Trophoblast cell (in vitro differentiated cells and primary cell): ENCODE results near the gene WFDC6.
A peak's percentile ranks its signal among the peaks of the same experiment; 100 is the strongest.
"Not testable (repeated sequence)": the region's sequence is repeated elsewhere in the genome, so short reads cannot be mapped to it uniquely, and the experiment has no call there.

Experiments
- DNase-seq, 2 donors: peaks; one replicate each; pipeline ENCODE4 v3.0.0-alpha.2; 2016
- H2AFZ ChIP-seq: 2 replicates; pipeline ENCODE4 v1.6.1; 2013; ENCODE audit warnings: low read length, moderate library complexity, mild to moderate bottlenecking; ENCODE audit not compliant: insufficient read depth, poor library complexity
- H2AK5ac ChIP-seq: 2 replicates; pipeline ENCODE4 v1.6.1; 2013; ENCODE audit warnings: mild to moderate bottlenecking, low read length
- H2BK120ac ChIP-seq: 2 replicates; pipeline ENCODE4 v1.6.1; 2013; ENCODE audit warnings: low read length, mild to moderate bottlenecking, moderate library complexity; ENCODE audit not compliant: insufficient read depth, poor library complexity
- H2BK12ac ChIP-seq: 2 replicates; pipeline ENCODE4 v1.6.1; 2013; ENCODE audit warnings: mild to moderate bottlenecking, low read length, moderate library complexity
- H2BK5ac ChIP-seq: 2 replicates; pipeline ENCODE4 v1.6.1; 2013; ENCODE audit warnings: low read length, low read depth, moderate library complexity, mild to moderate bottlenecking; ENCODE audit not compliant: poor library complexity
- H3K14ac ChIP-seq: 2 replicates; pipeline ENCODE4 v1.6.1; 2013; ENCODE audit warnings: mild to moderate bottlenecking, low read length
- H3K18ac ChIP-seq: 2 replicates; pipeline ENCODE4 v1.6.1; 2013; ENCODE audit warnings: mild to moderate bottlenecking, low read length
- H3K23ac ChIP-seq: 2 replicates; pipeline ENCODE4 v1.6.1; 2013; ENCODE audit warnings: low read length
- H3K27ac ChIP-seq: 2 replicates; pipeline ENCODE4 v1.5.1; 2013; ENCODE audit warnings: low read depth, mild to moderate bottlenecking, inconsistent platforms, low read length, moderate library complexity
- H3K27me3 ChIP-seq: 2 replicates; pipeline ENCODE4 v1.6.1; 2013; ENCODE audit warnings: inconsistent platforms, mild to moderate bottlenecking, low read length, moderate library complexity; ENCODE audit not compliant: insufficient read depth
- H3K36me3 ChIP-seq, 2 experiments: 1 replicate in 1 of 2; 2 replicates in 1 of 2; pipeline ENCODE4 v1.6.1; 2013; ENCODE audit warnings: low read length in 2 of 2, mild to moderate bottlenecking in 2 of 2, moderate library complexity in 1 of 2; ENCODE audit not compliant: insufficient read depth in 2 of 2, control insufficient read depth in 1 of 2
- H3K4ac ChIP-seq: 2 replicates; pipeline ENCODE4 v1.6.1; 2013; ENCODE audit warnings: low read depth, mild to moderate bottlenecking, low read length, moderate library complexity
- H3K4me1 ChIP-seq, 2 experiments: 1 replicate in 1 of 2; 2 replicates in 1 of 2; pipeline ENCODE4 v1.6.1; 2013; ENCODE audit warnings: low read length in 2 of 2, mild to moderate bottlenecking in 2 of 2, moderate library complexity in 1 of 2; ENCODE audit not compliant: insufficient read depth in 2 of 2, control insufficient read depth in 1 of 2
- H3K4me2 ChIP-seq: 2 replicates; pipeline ENCODE4 v1.6.1; 2013; ENCODE audit warnings: inconsistent platforms, mild to moderate bottlenecking, low read length, moderate library complexity
- H3K4me3 ChIP-seq: 2 replicates; pipeline ENCODE4 v1.5.1; 2013; ENCODE audit warnings: mild to moderate bottlenecking, low read depth, low read length, inconsistent platforms
- H3K79me1 ChIP-seq: one replicate; pipeline ENCODE4 v1.6.1; 2013; ENCODE audit warnings: low read length
- H3K79me2 ChIP-seq: 2 replicates; pipeline ENCODE4 v1.6.1; 2013; ENCODE audit warnings: low read length, mild to moderate bottlenecking; ENCODE audit not compliant: control insufficient read depth, insufficient read depth, poor library complexity
- H3K9ac ChIP-seq: 2 replicates; pipeline ENCODE4 v1.6.1; 2013; ENCODE audit warnings: mild to moderate bottlenecking, low read length
- H3K9me3 ChIP-seq: 2 replicates; pipeline ENCODE4 v1.6.1; 2013; ENCODE audit warnings: low read depth, mild to moderate bottlenecking, control low read depth, inconsistent platforms, low read length; ENCODE audit not compliant: insufficient read depth
- H4K12ac ChIP-seq: 2 replicates; pipeline ENCODE4 v1.6.1; 2013; ENCODE audit warnings: low read depth, mild to moderate bottlenecking, low read length, moderate library complexity
- H4K8ac ChIP-seq: 2 replicates; pipeline ENCODE4 v1.6.1; 2013; ENCODE audit warnings: low read depth, mild to moderate bottlenecking, low read length, moderate library complexity
- H4K91ac ChIP-seq: one replicate; pipeline ENCODE4 v1.6.1; 2013; ENCODE audit warnings: low read depth, mild to moderate bottlenecking, low read length, moderate library complexity
- WGBS: extraction: QIAGEN DNeasy Blood & Tissue Kit; methylation state at CpG from one replicate; pipeline ENCODE4 v1.1.7; 2013; ENCODE audit warnings: missing lambda C conversion rate; ENCODE audit not compliant: insufficient read length, insufficient coverage; ENCODE audit errors: extremely low coverage; 5-methylcytosine and 5-hydroxymethylcytosine counted together

WFDC6 gene

GRCh38 chr20:45576995-45577394 is 37.7 kb upstream of the WFDC6 start:
- no peak overlapping the region for H2BK12ac ChIP-seq
- no peak overlapping the region for H3K27ac ChIP-seq
- no peak overlapping the region for H2AFZ ChIP-seq
- no CpG with 5 or more reads among the region's 2 CpGs for WGBS
- no peak overlapping the region for H4K12ac ChIP-seq
- H3K4me2 ChIP-seq: no peak overlapping the region
- no peaks in the 10 kb centered on the region for H3K79me2 ChIP-seq
- H4K8ac ChIP-seq: no peak overlapping the region
- H3K18ac ChIP-seq: no peak overlapping the region
- no peaks in the 10 kb centered on the region for H3K36me3 ChIP-seq
- no peaks in the 10 kb centered on the region for H3K4me1 ChIP-seq
- H3K79me1 ChIP-seq: no peaks in the 10 kb centered on the region
- no peak overlapping the region for H2AK5ac ChIP-seq
- no peaks in the 10 kb centered on the region for H3K9me3 ChIP-seq
- H3K27me3 ChIP-seq: no peaks in the 10 kb centered on the region
- peak in 1 of 2 donors; percentile 39 for DNase-seq
- no peak overlapping the region for H3K9ac ChIP-seq
- H2BK120ac ChIP-seq: no peak overlapping the region
- no peak overlapping the region for H3K4ac ChIP-seq
- no peak overlapping the region for H4K91ac ChIP-seq
- no peak overlapping the region for H3K4me3 ChIP-seq
- no peak overlapping the region for H3K14ac ChIP-seq
- H3K23ac ChIP-seq: no peak overlapping the region
- no peak overlapping the region for H2BK5ac ChIP-seq

GRCh38 chr20:45575931-45576330 is 36.6 kb upstream of the WFDC6 start:
- Histone ChIP-seq H3K36me3 (no peaks in the 10 kb centered on the region), H2BK12ac (no peak overlapping the region), H2BK5ac (no peak overlapping the region), H3K4me3 (no peak overlapping the region), H3K4me1 (no peaks in the 10 kb centered on the region), H3K23ac (no peak overlapping the region), H2AK5ac (no peak overlapping the region), H2AFZ (no peak overlapping the region), H3K9me3 (no peaks in the 10 kb centered on the region), H3K9ac (no peak overlapping the region), H3K27me3 (no peaks in the 10 kb centered on the region), H4K8ac (no peak overlapping the region), H3K4ac (no peak overlapping the region), H4K12ac (no peak overlapping the region), H4K91ac (no peak overlapping the region), H3K79me1 (no peaks in the 10 kb centered on the region), H2BK120ac (no peak overlapping the region), H3K79me2 (no peaks in the 10 kb centered on the region), H3K27ac (no peak overlapping the region), H3K18ac (no peak overlapping the region), H3K4me2 (no peak overlapping the region), H3K14ac (no peak overlapping the region)
- peak in 1 of 2 donors; percentile 0 for DNase-seq
- WGBS: no CpG with 5 or more reads among the region's 3 CpGs

DNA sequence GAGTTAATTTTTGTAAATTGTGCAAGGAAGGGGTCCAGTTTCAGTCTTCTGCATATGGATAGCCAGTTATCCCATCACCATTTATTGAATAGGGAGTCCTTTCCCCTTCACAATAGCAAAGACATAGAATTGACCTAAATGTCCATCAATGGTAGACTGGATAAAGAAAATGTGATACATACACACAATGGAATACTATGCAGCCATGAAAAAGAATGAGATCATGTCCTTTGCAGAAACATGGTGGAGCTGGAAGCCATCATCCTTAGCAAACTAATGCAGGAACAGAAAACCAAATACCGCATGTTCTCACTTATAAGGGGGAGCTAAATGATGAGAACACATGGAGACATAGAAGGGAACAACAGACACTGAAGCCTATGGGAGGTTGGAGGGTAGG is 30.4 kb upstream of the WFDC6 start:
- not testable (repeated sequence) for H3K23ac ChIP-seq, H3K9ac ChIP-seq, H3K4me3 ChIP-seq, H3K27ac ChIP-seq, H4K91ac ChIP-seq, H3K79me1 ChIP-seq, H2AK5ac ChIP-seq, H4K12ac ChIP-seq, H3K4me2 ChIP-seq, H4K8ac ChIP-seq, H2BK12ac ChIP-seq, H2BK5ac ChIP-seq, H3K9me3 ChIP-seq, H2AFZ ChIP-seq, DNase-seq, H3K4me1 ChIP-seq, H2BK120ac ChIP-seq, H3K14ac ChIP-seq, H3K18ac ChIP-seq, H3K79me2 ChIP-seq, H3K36me3 ChIP-seq, H3K27me3 ChIP-seq, H3K4ac ChIP-seq
- WGBS: no CpG with 5 or more reads among the region's 1 CpG

- H3K14ac ChIP-seq: no peak overlapping the region
- H3K9ac ChIP-seq: no peak overlapping the region
Observed at GRCh38 chr20:45564760-45565276, 25.5 kb upstream of the WFDC6 start.

More at GRCh38 chr20:45564760-45565276, 25.5 kb upstream of the WFDC6 start:
- no peak overlapping the region for H2BK120ac ChIP-seq
- H3K79me1 ChIP-seq: no peaks in the 10 kb centered on the region
- DNase-seq: no peak
- no CpG with 5 or more reads among the region's 2 CpGs for WGBS
- H2BK12ac ChIP-seq: no peak overlapping the region
- no peak overlapping the region for H4K12ac ChIP-seq
- H3K27ac ChIP-seq: no peak overlapping the region
- H3K36me3 ChIP-seq: no peaks in the 10 kb centered on the region
- H4K8ac ChIP-seq: no peak overlapping the region
- H4K91ac ChIP-seq: no peak overlapping the region
- H2BK5ac ChIP-seq: no peak overlapping the region
- H3K4ac ChIP-seq: no peak overlapping the region
- H3K23ac ChIP-seq: no peak overlapping the region
- H3K4me1 ChIP-seq: no peaks in the 10 kb centered on the region
- H3K4me3 ChIP-seq: no peak overlapping the region
- no peak overlapping the region for H2AK5ac ChIP-seq
- no peak overlapping the region for H3K4me2 ChIP-seq
- H3K27me3 ChIP-seq: no peaks in the 10 kb centered on the region
- no peaks in the 10 kb centered on the region for H3K9me3 ChIP-seq
- no peaks in the 10 kb centered on the region for H3K79me2 ChIP-seq
- H3K18ac ChIP-seq: no peak overlapping the region
- H2AFZ ChIP-seq: no peak overlapping the region
